ENCODE measurements around the gene MUC6.

The MUC6 gene

GRCh38 chr11:1035577-1036283 lies 788 bp downstream of the MUC6 start:
- no peak overlapping the region for H3K4me3 ChIP-seq (ENCODE audit: low read depth, low read length)
- TF ChIP-seq CTCF (IDR thresholded peaks at IDR 0.05; ENCODE audit: low read depth, low read length, missing control alignments) = no peak
- DNase-seq (ENCODE audit: low read depth) = no peak

- H3K4me3 ChIP-seq (ENCODE audit: low read depth, low read length) = no peak overlapping the region
- no peak for DNase-seq (ENCODE audit: low read depth)
- TF ChIP-seq CTCF (IDR thresholded peaks at IDR 0.05; ENCODE audit: low read depth, low read length, missing control alignments) = no peak
Measured at GRCh38 chr11:1034456-1035295, 1.8 kb downstream of the MUC6 start.

GRCh38 chr11:1034001-1034400 lies 2.5 kb downstream of the MUC6 start:
- no peak for DNase-seq (ENCODE audit: low read depth)
- TF ChIP-seq CTCF (IDR thresholded peaks at IDR 0.05; ENCODE audit: low read depth, low read length, missing control alignments) = no peak
- no peak overlapping the region for H3K4me3 ChIP-seq (ENCODE audit: low read depth, low read length)

- no peak overlapping the region for H3K4me3 ChIP-seq (ENCODE audit: low read depth, low read length)
- no peak for TF ChIP-seq CTCF (IDR thresholded peaks at IDR 0.05; ENCODE audit: low read depth, low read length, missing control alignments)
- DNase-seq (ENCODE audit: low read depth) = no peak
Measured at GRCh38 chr11:1033016-1033798, 3.3 kb downstream of the MUC6 start.

GRCh38 chr11:1032310-1032891 lies 4.1 kb downstream of the MUC6 start:
- no peak for DNase-seq (ENCODE audit: low read depth)
- TF ChIP-seq CTCF (IDR thresholded peaks at IDR 0.05; ENCODE audit: low read depth, low read length, missing control alignments) = no peak
- no peak overlapping the region for H3K4me3 ChIP-seq (ENCODE audit: low read depth, low read length)

- no peak overlapping the region for H3K4me3 ChIP-seq (ENCODE audit: low read depth, low read length)
- TF ChIP-seq CTCF (IDR thresholded peaks at IDR 0.05; ENCODE audit: low read depth, low read length, missing control alignments) = no peak
- DNase-seq (ENCODE audit: low read depth) = no peak
Measured at GRCh38 chr11:1031121-1031899, 5.2 kb downstream of the MUC6 start.

Measured in GM12864 (cell line).